Esophagus squamous epithelium (tissue), 4 donors: ENCODE measurements around the gene PPP3CA.

Source experiments
- POLR2A ChIP-seq, 4 donors: fragments of 450-650 bp; IDR thresholded peaks; one replicate each; pipeline ENCODE4 v1.6.1; 2017; ENCODE audit warnings: antibody characterized with exemption in 4 of 4, mild to moderate bottlenecking in 4 of 4, moderate library complexity in 3 of 4
- TF ChIP-seq, protein P1 (sequence below), 6 experiments: fragments of 450-650 bp in 4 of 6; fragments of 200-600 bp in 2 of 6; sonication (generic) in 2 of 6; IDR thresholded peaks; one replicate each; pipeline ENCODE4 v1.5.1; 2016 to 2019; ENCODE audit warnings: antibody characterized with exemption in 6 of 6, mild to moderate bottlenecking in 4 of 6, moderate library complexity in 4 of 6

DNA sequence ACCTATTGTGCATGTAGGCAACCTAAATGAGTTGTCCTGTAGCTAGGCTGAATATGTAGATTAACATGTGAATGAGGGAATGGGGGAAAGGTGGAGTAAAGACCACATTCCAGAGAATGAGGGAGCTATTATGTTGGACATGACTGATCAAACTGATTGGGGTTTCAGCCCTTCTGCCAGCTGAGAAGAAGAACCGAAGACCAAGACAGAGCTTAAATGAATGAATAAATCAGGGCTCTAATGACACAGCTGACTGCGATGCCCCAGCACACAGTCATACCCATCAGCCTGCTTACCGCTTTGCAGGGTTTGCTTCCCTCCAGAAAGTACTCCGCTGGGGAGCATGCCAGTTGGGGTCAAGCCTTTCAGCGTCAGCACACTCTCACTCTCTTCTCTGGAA lies 315.4 kb downstream of the PPP3CA start:
- TF ChIP-seq, protein P1, sequence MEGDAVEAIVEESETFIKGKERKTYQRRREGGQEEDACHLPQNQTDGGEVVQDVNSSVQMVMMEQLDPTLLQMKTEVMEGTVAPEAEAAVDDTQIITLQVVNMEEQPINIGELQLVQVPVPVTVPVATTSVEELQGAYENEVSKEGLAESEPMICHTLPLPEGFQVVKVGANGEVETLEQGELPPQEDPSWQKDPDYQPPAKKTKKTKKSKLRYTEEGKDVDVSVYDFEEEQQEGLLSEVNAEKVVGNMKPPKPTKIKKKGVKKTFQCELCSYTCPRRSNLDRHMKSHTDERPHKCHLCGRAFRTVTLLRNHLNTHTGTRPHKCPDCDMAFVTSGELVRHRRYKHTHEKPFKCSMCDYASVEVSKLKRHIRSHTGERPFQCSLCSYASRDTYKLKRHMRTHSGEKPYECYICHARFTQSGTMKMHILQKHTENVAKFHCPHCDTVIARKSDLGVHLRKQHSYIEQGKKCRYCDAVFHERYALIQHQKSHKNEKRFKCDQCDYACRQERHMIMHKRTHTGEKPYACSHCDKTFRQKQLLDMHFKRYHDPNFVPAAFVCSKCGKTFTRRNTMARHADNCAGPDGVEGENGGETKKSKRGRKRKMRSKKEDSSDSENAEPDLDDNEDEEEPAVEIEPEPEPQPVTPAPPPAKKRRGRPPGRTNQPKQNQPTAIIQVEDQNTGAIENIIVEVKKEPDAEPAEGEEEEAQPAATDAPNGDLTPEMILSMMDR (IDR thresholded peaks at IDR 0.05): no peak
- no peak for TF ChIP-seq POLR2A (IDR thresholded peaks at IDR 0.05)
